Fibroblast of pulmonary artery (primary cell): ENCODE data around the gene DUSP19.

Experiments used
- DNase-seq: peaks from one replicate; pipeline ENCODE4 v3.0.0-alpha.2; 2010; ENCODE audit warnings: low read depth
- H3K4me3 ChIP-seq: replicated peaks from 2 replicates; pipeline ENCODE4 v1.5.1; 2011; ENCODE audit warnings: low read depth, mild to moderate bottlenecking, control low read depth, low read length, moderate library complexity
- CTCF ChIP-seq: IDR thresholded peaks from 2 replicates; pipeline ENCODE4 v1.5.1; 2011; ENCODE audit warnings: mild to moderate bottlenecking, control low read depth, low read length, inconsistent platforms; ENCODE audit errors: missing control alignments

DUSP19 gene

GRCh38 chr2:183112577-183112976 is 34.0 kb downstream of the DUSP19 start:
- no peak overlapping the region for H3K4me3 ChIP-seq
- no peak for DNase-seq
- no peak for TF ChIP-seq CTCF

GRCh38 chr2:183113630-183114029 is 35.1 kb downstream of the DUSP19 start:
- DNase-seq: no peak
- no peak overlapping the region for H3K4me3 ChIP-seq
- no peak for TF ChIP-seq CTCF

GRCh38 chr2:183117226-183117625 is 38.7 kb downstream of the DUSP19 start:
- DNase-seq: no peak
- no peak overlapping the region for H3K4me3 ChIP-seq
- TF ChIP-seq CTCF: no peak

- peak overlapping the region; percentile 95 for H3K4me3 ChIP-seq
- DNase-seq: no peak
- no peak for TF ChIP-seq CTCF
Observed at GRCh38 chr2:183123117-183123958, 44.8 kb downstream of the DUSP19 start.

GRCh38 chr2:183123959-183124221 is 45.3 kb downstream of the DUSP19 start:
- H3K4me3 ChIP-seq: peak overlapping the region; percentile 95
- TF ChIP-seq CTCF: no peak
- no peak for DNase-seq

GRCh38 chr2:183124222-183124956 is 45.8 kb downstream of the DUSP19 start, which contains the start of gene NUP35:
Gene NUP35 (plus strand): TSS chr2:183124443. CDS start chr2:183124458, 15 bp downstream.
- TF ChIP-seq CTCF: no peak
- DNase-seq: peak; percentile 95
- H3K4me3 ChIP-seq: peak within 1 kb of the TSS; percentile 95
